Immature natural killer cell (primary cell): Measurements from ENCODE around the gene UBE2O. TPM values are rescaled to one million over a fixed set of nuclear protein-coding genes. Genes with fewer than 3 reads are reported as not detected.
A peak's percentile ranks its signal among the peaks of the same experiment; 100 is the strongest.

Source experiments
- DNase-seq, 3 donors: peaks; one replicate each; pipeline ENCODE4 v3.0.0; 2022; ENCODE audit warnings: mixed read lengths in 1 of 3
- H3K27ac Mint-ChIP-seq, 6 donors: one replicate each; pipeline ENCODE4 v1.8.0; 2020; ENCODE audit warnings: mixed read lengths in 6 of 6, mild to moderate bottlenecking in 5 of 6, inconsistent platforms in 4 of 6, moderate library complexity in 3 of 6
- H3K27me3 Mint-ChIP-seq, 3 donors: one replicate each; pipeline ENCODE4 v1.8.0; 2020 to 2021; ENCODE audit warnings: low read depth in 3 of 3, mild to moderate bottlenecking in 3 of 3, mixed read lengths in 3 of 3, moderate library complexity in 3 of 3, inconsistent platforms in 1 of 3
- H3K36me3 Mint-ChIP-seq, 3 donors: one replicate each; pipeline ENCODE4 v1.8.0; 2020; ENCODE audit warnings: mixed read lengths in 3 of 3, inconsistent platforms in 2 of 3, mild to moderate bottlenecking in 2 of 3
- H3K4me1 Mint-ChIP-seq, 2 donors: one replicate each; pipeline ENCODE4 v1.8.0; 2020; ENCODE audit warnings: inconsistent platforms in 2 of 2, mild to moderate bottlenecking in 2 of 2, mixed read lengths in 2 of 2, moderate library complexity in 1 of 2
- H3K4me3 Mint-ChIP-seq, 5 donors: one replicate each; pipeline ENCODE4 v1.8.0; 2020; ENCODE audit warnings: mild to moderate bottlenecking in 5 of 5, mixed read lengths in 5 of 5, inconsistent platforms in 3 of 5, moderate library complexity in 3 of 5
- H3K9me3 Mint-ChIP-seq, 6 donors: one replicate each; pipeline ENCODE4 v1.8.0; 2020; ENCODE audit warnings: mild to moderate bottlenecking in 6 of 6, mixed read lengths in 6 of 6, inconsistent platforms in 4 of 6, moderate library complexity in 3 of 6
- polyA plus RNA-seq, 3 donors: library from polyadenylated mRNA; unstranded; fragments of 300-500 nt; fragmentation: Illumina TruSeq; gene quantifications; one replicate each; pipeline ENCODE4 v1.2.3, GENCODE V29; 2021

UBE2O gene
- polyA plus RNA-seq, 3 donors from 2014 or later: 0.19 to 14.3 (median 5.2) TPM

- Mint-ChIP-seq H3K9me3 (no peaks in the 10 kb centered on the region), H3K4me1 (peaks cover 19 to 20% of the 10 kb centered on the region in 2 donors), H3K4me3 (no peak overlapping the region), H3K36me3 (peaks cover 12 to 26% (median 12%) of the 10 kb centered on the region in 3 donors), H3K27me3 (peaks cover 0 to 12% (median 5%) of the 10 kb centered on the region in 3 donors), H3K27ac (peak overlapping the region in 1 of 6 donors; percentile 28)
- DNase-seq: no peak
These were observed 26.0 kb upstream of the UBE2O start for GRCh38 chr17:76478730-76479514.

- Mint-ChIP-seq H3K27me3 (peaks cover 0 to 12% (median 5%) of the 10 kb centered on the region in 3 donors), H3K27ac (peak overlapping the region in 5 of 6 donors; percentile 9 to 80 (median 51)), H3K4me3 (no peak overlapping the region), H3K9me3 (no peaks in the 10 kb centered on the region), H3K36me3 (peaks cover 12 to 26% (median 12%) of the 10 kb centered on the region in 3 donors), H3K4me1 (peaks cover 16 to 19% of the 10 kb centered on the region in 2 donors)
- DNase-seq: no peak
These were observed 25.1 kb upstream of the UBE2O start for GRCh38 chr17:76478097-76478496.

GRCh38 chr17:76477576-76477975 lies 24.6 kb upstream of the UBE2O start:
- H3K9me3 Mint-ChIP-seq: no peaks in the 10 kb centered on the region
- H3K27ac Mint-ChIP-seq: peak overlapping the region in 4 of 6 donors; percentile 9 to 80 (median 54)
- DNase-seq: no peak
- peaks cover 16 to 19% of the 10 kb centered on the region in 2 donors for H3K4me1 Mint-ChIP-seq
- H3K4me3 Mint-ChIP-seq: no peak overlapping the region
- peaks cover 12 to 26% (median 12%) of the 10 kb centered on the region in 3 donors for H3K36me3 Mint-ChIP-seq
- peaks cover 0 to 12% (median 5%) of the 10 kb centered on the region in 3 donors for H3K27me3 Mint-ChIP-seq

- peaks cover 12 to 14% of the 10 kb centered on the region in 2 donors for H3K4me1 Mint-ChIP-seq
- H3K9me3 Mint-ChIP-seq: no peaks in the 10 kb centered on the region
- H3K27ac Mint-ChIP-seq: no peak overlapping the region
- peaks cover 8 to 23% (median 12%) of the 10 kb centered on the region in 3 donors for H3K36me3 Mint-ChIP-seq
- peaks cover 0 to 10% (median 3%) of the 10 kb centered on the region in 3 donors for H3K27me3 Mint-ChIP-seq
- H3K4me3 Mint-ChIP-seq: no peak overlapping the region
- DNase-seq: no peak
These were observed 23.8 kb upstream of the UBE2O start for GRCh38 chr17:76476736-76477135.

GRCh38 chr17:76475302-76475701 lies 22.4 kb upstream of the UBE2O start:
- H3K27me3 Mint-ChIP-seq: peaks cover 2 to 7% (median 3%) of the 10 kb centered on the region in 3 donors
- H3K4me1 Mint-ChIP-seq: peaks cover 0 to 1% of the 10 kb centered on the region in 2 donors

GRCh38 chr17:76474894-76475293 lies 21.9 kb upstream of the UBE2O start:
- DNase-seq: no peak
- Mint-ChIP-seq H3K36me3 (peaks cover 9 to 27% (median 12%) of the 10 kb centered on the region in 3 donors), H3K27me3 (peaks cover 2 to 7% (median 3%) of the 10 kb centered on the region in 3 donors), H3K27ac (peak overlapping the region in 2 of 6 donors; percentile 34 to 53), H3K4me3 (no peak overlapping the region), H3K4me1 (peaks cover 0 to 1% of the 10 kb centered on the region in 2 donors), H3K9me3 (no peaks in the 10 kb centered on the region)

More at GRCh38 chr17:76475302-76475701, 22.4 kb upstream of the UBE2O start:
- no peak for DNase-seq
- Mint-ChIP-seq H3K4me3 (no peak overlapping the region), H3K9me3 (no peaks in the 10 kb centered on the region), H3K36me3 (peaks cover 9 to 27% (median 12%) of the 10 kb centered on the region in 3 donors), H3K27ac (peak overlapping the region in 5 of 6 donors; percentile 9 to 78 (median 35))

GRCh38 chr17:76474238-76474637 lies 21.3 kb upstream of the UBE2O start:
- no peak for DNase-seq
- peaks cover 9 to 23% (median 12%) of the 10 kb centered on the region in 3 donors for H3K36me3 Mint-ChIP-seq

GRCh38 chr17:76473541-76473985 lies 20.6 kb upstream of the UBE2O start:
- H3K27me3 Mint-ChIP-seq: peaks cover 2 to 7% (median 3%) of the 10 kb centered on the region in 3 donors
- H3K4me3 Mint-ChIP-seq: no peak overlapping the region
- peak overlapping the region in 2 of 6 donors; percentile 43 to 48 for H3K27ac Mint-ChIP-seq
- H3K4me1 Mint-ChIP-seq: no peaks in the 10 kb centered on the region
- H3K9me3 Mint-ChIP-seq: no peaks in the 10 kb centered on the region
- no peak for DNase-seq
- H3K36me3 Mint-ChIP-seq: peaks cover 9 to 23% (median 12%) of the 10 kb centered on the region in 3 donors

More at GRCh38 chr17:76474238-76474637, 21.3 kb upstream of the UBE2O start:
- H3K27me3 Mint-ChIP-seq: peaks cover 2 to 7% (median 3%) of the 10 kb centered on the region in 3 donors
- H3K4me3 Mint-ChIP-seq: no peak overlapping the region
- H3K4me1 Mint-ChIP-seq: no peaks in the 10 kb centered on the region
- no peak overlapping the region for H3K27ac Mint-ChIP-seq
- H3K9me3 Mint-ChIP-seq: no peaks in the 10 kb centered on the region

- Mint-ChIP-seq H3K27me3 (peaks cover 0 to 3% (median 2%) of the 10 kb centered on the region in 3 donors), H3K4me1 (no peaks in the 10 kb centered on the region), H3K27ac (peak overlapping the region in 3 of 6 donors; percentile 5 to 50 (median 43)), H3K36me3 (peaks cover 3 to 17% (median 7%) of the 10 kb centered on the region in 3 donors), H3K9me3 (no peaks in the 10 kb centered on the region), H3K4me3 (no peak overlapping the region)
- DNase-seq: no peak
These were observed 19.8 kb upstream of the UBE2O start for GRCh38 chr17:76472726-76473125.

GRCh38 chr17:76472258-76472645 lies 19.3 kb upstream of the UBE2O start:
- Mint-ChIP-seq H3K36me3 (peaks cover 3 to 17% (median 7%) of the 10 kb centered on the region in 3 donors), H3K27ac (no peak overlapping the region), H3K27me3 (peaks cover 0 to 2% (median 1%) of the 10 kb centered on the region in 3 donors), H3K9me3 (no peaks in the 10 kb centered on the region), H3K4me3 (no peak overlapping the region), H3K4me1 (no peaks in the 10 kb centered on the region)
- no peak for DNase-seq

GRCh38 chr17:76471498-76472257 lies 18.7 kb upstream of the UBE2O start:
- H3K27me3 Mint-ChIP-seq: peaks cover 0 to 2% (median 1%) of the 10 kb centered on the region in 3 donors
- no peak for DNase-seq
- H3K9me3 Mint-ChIP-seq: no peaks in the 10 kb centered on the region
- no peak overlapping the region for H3K4me3 Mint-ChIP-seq
- H3K36me3 Mint-ChIP-seq: peaks cover 3 to 17% (median 7%) of the 10 kb centered on the region in 3 donors
- peak overlapping the region in 2 of 6 donors; percentile 71 to 78 for H3K27ac Mint-ChIP-seq
- H3K4me1 Mint-ChIP-seq: no peaks in the 10 kb centered on the region

GRCh38 chr17:76469991-76470739 lies 17.2 kb upstream of the UBE2O start:
- Mint-ChIP-seq H3K4me3 (no peak overlapping the region), H3K4me1 (peaks cover 4 to 7% of the 10 kb centered on the region in 2 donors), H3K36me3 (peaks cover 0 to 13% (median 4%) of the 10 kb centered on the region in 3 donors), H3K9me3 (no peaks in the 10 kb centered on the region), H3K27ac (peak overlapping the region in 2 of 6 donors; percentile 45 to 66), H3K27me3 (peaks cover 0 to 6% (median 1%) of the 10 kb centered on the region in 3 donors)
- DNase-seq: no peak
